Renal cortex interstitium (tissue), 11 donors: ENCODE results near the gene FICD. TPM values are rescaled to one million over a fixed set of nuclear protein-coding genes. Genes with fewer than 3 reads are reported as not detected.
"Not testable (repeated sequence)": the region's sequence is repeated elsewhere in the genome, so short reads cannot be mapped to it uniquely, and the experiment has no call there.

ENCODE experiments used
- DNase-seq, 11 donors: peaks; one replicate each; pipeline ENCODE4 v3.0.0-alpha.2; 2013; ENCODE audit warnings: low read depth in 9 of 11, low spot score in 4 of 11; ENCODE audit errors: extremely low read depth in 1 of 11
- polyA plus RNA-seq, 3 donors: library from polyadenylated mRNA; unstranded; fragments of 120-200 nt; gene quantifications; one replicate each; pipeline ENCODE4 v1.2.1, GENCODE V29; 2013; ENCODE audit not compliant: insufficient read length in 3 of 3

Gene FICD
- polyA plus RNA-seq, 3 donors = 3.0 to 4.0 (median 3.7) TPM

GRCh38 chr12:108523365-108523764 lies 8.3 kb downstream of the FICD start:
- DNase-seq = no peak

- no peak for DNase-seq
These were observed 10.6 kb downstream of the FICD start for GRCh38 chr12:108525681-108526080.

DNA sequence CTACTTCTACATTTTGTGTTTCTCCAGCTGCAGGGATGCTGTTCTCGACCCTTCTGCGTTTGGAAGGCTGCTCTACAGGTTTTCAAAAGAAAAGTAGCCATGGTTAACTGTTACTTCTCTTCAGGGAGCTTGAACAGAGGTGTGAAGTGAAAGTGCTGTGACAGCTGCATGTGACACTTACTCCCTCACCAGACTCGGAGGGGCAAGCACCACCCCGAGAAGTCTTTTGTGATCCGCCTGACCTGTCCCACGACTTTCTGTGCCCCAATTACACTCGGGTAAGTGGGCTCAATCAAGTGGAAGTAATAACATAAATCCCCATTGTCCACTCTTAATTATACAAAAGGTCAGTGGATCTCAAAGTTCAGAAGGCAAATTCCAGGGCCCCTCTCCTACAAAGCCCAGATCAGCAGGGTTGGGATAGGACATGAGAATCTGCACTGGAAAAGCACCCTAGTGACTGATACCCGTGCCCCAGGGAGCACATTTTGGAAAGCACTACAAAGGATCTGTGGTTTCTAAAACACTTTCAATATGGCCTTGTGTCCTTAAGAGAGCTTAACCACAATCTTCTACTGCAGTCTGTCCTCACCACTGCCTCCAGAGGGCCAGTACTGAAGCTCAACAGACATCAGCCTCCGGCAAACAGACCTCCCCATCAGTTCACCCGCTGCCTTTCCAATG lies 11.5 kb downstream of the FICD start:
- DNase-seq = no peak

DNA sequence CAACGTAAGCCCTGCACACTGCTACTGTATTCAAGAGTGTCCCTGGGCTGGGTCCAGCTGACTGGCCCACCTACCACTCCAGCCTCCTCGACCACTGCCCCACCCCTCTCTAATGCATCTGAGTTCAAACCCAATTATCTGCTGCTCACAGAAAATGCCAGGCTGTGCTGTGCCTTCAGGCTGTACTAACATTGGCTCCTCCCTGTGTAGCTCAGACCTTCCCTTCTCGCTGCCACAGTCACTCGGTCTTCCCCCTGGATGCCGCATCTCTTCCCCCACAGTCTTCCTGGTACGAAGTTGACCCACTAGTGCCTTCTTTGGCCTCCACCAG lies 12.1 kb downstream of the FICD start:
- no peak for DNase-seq

GRCh38 chr12:108530161-108530560 lies 15.1 kb downstream of the FICD start:
- DNase-seq = no peak

DNA sequence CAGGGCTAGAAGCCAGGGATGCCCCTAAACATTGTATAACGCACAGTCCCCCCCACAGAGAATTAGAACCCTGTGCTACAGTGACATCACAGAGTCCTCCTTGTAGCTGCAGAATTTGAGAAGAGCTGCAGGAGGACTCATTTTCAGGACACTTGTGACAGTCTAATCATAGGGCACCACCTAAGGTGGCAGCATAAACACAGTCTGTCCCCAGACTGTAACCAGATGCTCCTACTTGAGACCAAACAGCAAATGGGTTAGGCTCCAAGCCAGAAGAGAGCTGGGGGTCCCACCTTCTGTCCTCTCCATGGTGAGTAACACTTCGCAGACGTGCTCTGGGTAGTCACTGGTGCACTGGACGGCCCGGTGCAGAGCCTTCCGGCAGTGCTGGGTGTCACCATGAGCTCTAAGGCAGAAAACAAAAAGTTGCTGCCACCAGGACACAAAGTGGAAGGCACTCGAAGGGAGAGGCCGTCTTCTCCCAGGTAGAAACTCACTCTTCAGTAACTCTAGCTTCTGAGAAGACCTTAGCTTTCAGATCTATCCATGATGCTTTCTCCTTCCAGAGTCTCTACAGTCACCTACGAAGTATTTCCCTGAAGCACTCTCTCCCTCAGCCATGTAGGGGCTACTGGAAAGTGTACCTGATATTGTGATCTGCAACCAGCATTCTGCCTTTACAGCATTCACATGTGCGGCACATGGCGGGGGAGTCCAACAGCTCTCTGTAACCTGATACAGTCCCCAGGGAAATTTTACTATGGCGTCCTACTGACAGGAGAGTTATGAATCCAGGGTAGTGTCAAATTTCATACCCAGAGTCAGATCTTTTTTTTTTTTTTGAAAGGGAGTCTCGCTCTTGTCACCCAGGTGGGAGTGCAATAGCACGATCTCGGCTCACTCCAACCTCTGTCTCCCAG lies 17.1 kb downstream of the FICD start:
- DNase-seq = peak in 1 of 11 donors; percentile 20

- DNase-seq = no peak
These were observed 23.1 kb downstream of the FICD start for GRCh38 chr12:108538146-108538545.

DNA sequence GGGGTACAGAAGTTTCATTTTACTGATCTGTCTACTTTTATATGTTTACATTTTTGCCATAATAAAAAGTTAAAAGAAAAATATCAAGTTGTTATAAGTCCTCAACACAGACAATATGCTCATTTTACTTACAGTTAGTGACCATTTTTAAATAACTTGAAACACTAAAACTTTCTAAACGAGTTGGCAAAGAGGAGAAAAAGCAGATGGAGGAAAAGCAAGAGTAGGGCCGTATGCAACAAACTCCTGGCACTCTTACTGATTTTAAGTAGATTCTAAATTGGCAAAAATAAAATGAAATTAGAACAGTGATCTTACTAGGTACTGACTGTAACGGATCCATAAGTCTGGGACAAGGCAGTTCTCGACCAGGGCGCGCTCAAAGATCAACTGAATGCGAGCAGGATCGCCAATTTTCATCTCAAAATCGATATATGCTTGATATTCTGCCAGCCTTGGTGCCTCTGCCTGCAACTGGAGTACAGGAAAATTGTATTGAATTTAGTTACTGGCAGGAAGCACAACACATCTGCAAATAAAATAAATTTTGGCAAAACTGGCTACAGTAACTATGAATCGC lies 23.6 kb downstream of the FICD start:
- no peak for DNase-seq

GRCh38 chr12:108542320-108542719 lies 27.2 kb downstream of the FICD start:
- no peak for DNase-seq

DNA sequence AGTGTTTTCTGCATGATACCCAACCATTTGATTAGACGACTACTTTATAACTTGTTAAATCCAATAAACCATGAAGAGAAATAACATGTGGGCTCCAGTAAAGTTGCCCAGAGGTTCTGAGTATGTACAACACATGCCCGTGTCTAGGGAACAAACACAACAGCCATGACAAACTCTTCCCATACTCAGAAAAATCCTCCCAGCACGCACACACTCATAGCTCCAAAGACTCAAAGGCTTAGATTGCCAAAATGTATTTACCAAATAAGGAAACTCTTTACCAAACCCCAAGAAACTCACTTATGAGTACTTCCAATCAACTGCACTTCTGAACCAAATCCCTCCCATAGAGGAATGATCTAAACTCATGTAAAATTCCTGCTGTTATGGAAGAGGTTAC lies 28.6 kb downstream of the FICD start:
- no peak for DNase-seq

- DNase-seq = no peak
These were observed 32.6 kb downstream of the FICD start for GRCh38 chr12:108547686-108548085.

GRCh38 chr12:108548954-108549521 lies 34.0 kb downstream of the FICD start:
- DNase-seq = no peak

DNA sequence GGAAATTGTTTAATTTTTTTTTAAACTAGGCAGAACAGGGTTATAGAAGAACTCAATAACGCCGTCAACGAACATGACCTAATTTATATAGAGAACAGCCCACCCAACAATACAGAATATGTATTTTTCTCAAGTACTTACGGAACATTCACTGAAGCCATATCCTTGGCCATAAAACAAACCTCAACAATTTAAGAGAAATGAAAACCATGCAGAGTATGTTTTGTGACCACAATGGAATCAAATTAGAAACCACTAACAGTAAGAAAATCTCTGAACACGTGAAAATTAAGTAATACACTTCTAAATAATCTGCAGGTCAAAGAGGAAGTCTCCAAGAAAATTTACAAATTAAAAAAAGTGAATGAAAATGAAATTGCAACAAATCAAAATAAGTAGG lies 36.5 kb downstream of the FICD start:
- DNase-seq = no peak

GRCh38 chr12:108553799-108554198 lies 38.7 kb downstream of the FICD start:
- DNase-seq = no peak

GRCh38 chr12:108555383-108555782 lies 40.3 kb downstream of the FICD start:
- DNase-seq = not testable (repeated sequence)

- no peak for DNase-seq
These were observed 44.1 kb downstream of the FICD start for GRCh38 chr12:108559007-108559655.

DNA sequence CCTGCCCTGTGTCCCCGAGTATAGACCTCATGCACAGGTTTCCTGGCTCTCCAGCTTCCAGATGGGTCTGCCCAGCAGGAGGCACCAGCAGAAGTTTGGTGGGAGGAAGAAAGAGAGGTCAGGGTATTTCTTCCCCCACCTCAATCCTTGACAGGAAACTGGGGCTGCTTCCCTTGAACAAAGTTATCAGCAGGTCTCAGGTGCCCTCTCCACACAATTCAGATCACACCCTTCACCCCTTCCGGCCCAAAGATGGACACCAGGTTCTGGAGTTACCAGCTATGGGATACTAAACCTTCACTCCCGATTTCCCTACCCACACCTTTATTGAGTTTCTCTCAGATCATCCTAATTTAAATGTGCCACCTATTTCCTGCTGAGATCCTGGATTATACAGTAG lies 44.7 kb downstream of the FICD start:
- no peak for DNase-seq

DNA sequence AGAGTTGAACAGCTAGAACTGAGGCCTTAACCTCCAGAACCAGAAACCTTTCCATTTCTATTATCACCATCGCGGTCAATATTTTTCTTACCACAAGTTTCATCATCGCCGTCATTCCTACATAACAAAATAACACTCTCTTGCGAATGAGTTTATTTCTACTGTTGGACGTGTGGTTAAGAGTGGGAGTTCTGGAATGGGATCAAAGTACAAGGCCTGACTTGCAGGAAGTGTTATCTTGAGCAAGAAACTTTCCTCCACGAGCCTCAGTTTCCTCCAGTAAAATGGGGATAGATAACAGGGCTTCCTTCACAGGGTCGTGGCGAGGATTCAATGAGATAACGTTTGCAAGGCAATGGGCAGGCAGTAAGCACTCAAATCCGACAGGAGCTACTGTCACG lies 45.2 kb downstream of the FICD start:
- DNase-seq = no peak
